Hepatocyte (in vitro differentiated cells): ENCODE results near the gene TBC1D5. TPM values are rescaled to one million over a fixed set of nuclear protein-coding genes. Genes with fewer than 3 reads are reported as not detected.

Source experiments
- DNase-seq: peaks from one replicate; pipeline ENCODE4 v3.0.0-alpha.2; 2016; ENCODE audit warnings: low spot score
- H2AFZ ChIP-seq: fragments of 200-600 bp; sonication (generic); 2 replicates; pipeline ENCODE4 v1.6.0; 2016; ENCODE audit warnings: antibody characterized with exemption, mild to moderate bottlenecking
- H3K27ac ChIP-seq: fragments of 200-600 bp; sonication (generic); 2 replicates; pipeline ENCODE4 v1.5.1; 2016; ENCODE audit warnings: mild to moderate bottlenecking
- H3K27me3 ChIP-seq: fragments of 200-600 bp; sonication (generic); 2 replicates; pipeline ENCODE4 v1.6.1; 2016
- H3K36me3 ChIP-seq: fragments of 200-600 bp; sonication (generic); replicated peaks from 2 replicates; pipeline ENCODE4 v1.5.1; 2016; ENCODE audit warnings: low read depth; ENCODE audit not compliant: insufficient read depth
- H3K4me1 ChIP-seq: fragments of 200-600 bp; sonication (generic); 2 replicates; pipeline ENCODE4 v1.5.1; 2016; ENCODE audit warnings: mild to moderate bottlenecking, moderate library complexity; ENCODE audit not compliant: insufficient read depth
- H3K4me2 ChIP-seq: fragments of 200-600 bp; sonication (generic); 2 replicates; pipeline ENCODE4 v1.6.0; 2016
- H3K4me3 ChIP-seq: fragments of 200-600 bp; sonication (generic); 2 replicates; pipeline ENCODE4 v1.5.1; 2016; ENCODE audit warnings: mild to moderate bottlenecking
- H3K79me2 ChIP-seq: fragments of 200-600 bp; sonication (generic); 2 replicates; pipeline ENCODE4 v1.6.0; 2017; ENCODE audit warnings: mild to moderate bottlenecking
- H3K9me2 ChIP-seq: fragments of 200-600 bp; sonication (generic); replicated peaks from 2 replicates; pipeline ENCODE4 v1.6.0; 2017; ENCODE audit warnings: mild to moderate bottlenecking; ENCODE audit not compliant: insufficient read depth
- H3K9me3 ChIP-seq: fragments of 200-600 bp; sonication (generic); 2 replicates; pipeline ENCODE4 v1.5.1; 2016; ENCODE audit warnings: low read depth, mild to moderate bottlenecking
- H4K20me1 ChIP-seq: fragments of 200-600 bp; sonication (generic); 2 replicates; pipeline ENCODE4 v1.6.0; 2016; ENCODE audit warnings: mild to moderate bottlenecking; ENCODE audit not compliant: insufficient read depth, poor library complexity, severe bottlenecking
- CTCF ChIP-seq: fragments of 200-600 bp; sonication (generic); IDR thresholded peaks from 2 replicates; pipeline ENCODE4 v1.5.1; 2016; ENCODE audit warnings: antibody characterized with exemption, mild to moderate bottlenecking; ENCODE audit not compliant: poor library complexity
- EZH2 ChIP-seq: fragments of 200-600 bp; sonication (generic); IDR thresholded peaks from 2 replicates; pipeline ENCODE4 v1.6.1; 2016; ENCODE audit warnings: antibody characterized with exemption, mild to moderate bottlenecking, borderline replicate concordance
- EZH2phosphoT487 ChIP-seq: fragments of 200-600 bp; sonication (generic); IDR thresholded peaks from one replicate; pipeline ENCODE4 v1.6.1; 2018; ENCODE audit warnings: antibody characterized with exemption, mild to moderate bottlenecking, low read depth, moderate library complexity; ENCODE audit not compliant: unreplicated experiment, severe bottlenecking
- WGBS: methylation state at CpG from one replicate; pipeline ENCODE4 v1.1.6; 2016; ENCODE audit warnings: low lambda C conversion rate; ENCODE audit errors: missing lambda C conversion rate; 5-methylcytosine and 5-hydroxymethylcytosine counted together
- polyA plus RNA-seq: library from polyadenylated mRNA; unstranded; fragments of >200 nt; fragmentation: Nextera tagmentation; extraction: Ambion mirVana; gene quantifications from 2 replicates; pipeline ENCODE4 v1.2.1, GENCODE V29; 2016
- total RNA-seq: library from RNA; depleted of rRNA; stranded (reverse); fragments of >200 nt; gene quantifications from 2 replicates; pipeline ENCODE4 v1.2.3, GENCODE V29; 2014

The TBC1D5 gene
- total and polyA plus RNA-seq, 2 experiments from 2014 or later = 17.0 to 64.2 TPM

DNA sequence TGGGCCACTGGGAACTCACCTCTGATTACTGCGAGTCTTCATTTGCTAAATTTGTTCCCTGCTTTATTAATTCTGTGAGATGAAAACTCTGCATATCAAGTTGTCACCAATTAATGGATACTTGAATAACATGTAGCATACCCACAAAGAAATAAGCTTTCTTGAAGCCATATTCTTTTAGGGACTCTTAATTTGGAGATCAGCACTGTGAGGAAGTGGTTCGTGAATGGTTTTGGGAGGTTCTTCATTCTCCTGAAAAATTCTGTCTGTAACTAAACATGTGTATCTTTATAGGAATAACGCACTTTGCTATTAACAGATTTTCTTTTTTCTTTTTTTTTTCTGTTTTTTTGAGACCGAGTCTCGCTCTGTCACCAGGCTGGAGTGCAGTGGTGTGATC lies 19.1 kb upstream of the TBC1D5 start:
- no peaks in the 10 kb centered on the region for H3K9me3 ChIP-seq
- no peak for TF ChIP-seq EZH2
- no peak overlapping the region for H3K4me3 ChIP-seq
- no peaks in the 10 kb centered on the region for H3K27me3 ChIP-seq
- no peaks in the 10 kb centered on the region for H3K36me3 ChIP-seq
- H3K79me2 ChIP-seq = no peaks in the 10 kb centered on the region
- H4K20me1 ChIP-seq = no peaks in the 10 kb centered on the region
- H3K4me1 ChIP-seq = no peaks in the 10 kb centered on the region
- no peak for DNase-seq
- H2AFZ ChIP-seq = no peak overlapping the region
- H3K4me2 ChIP-seq = no peak overlapping the region
- H3K9me2 ChIP-seq = no peaks in the 10 kb centered on the region
- WGBS = 94% methylated on average over 5 of the region's 5 CpGs
- no peak overlapping the region for H3K27ac ChIP-seq

DNA sequence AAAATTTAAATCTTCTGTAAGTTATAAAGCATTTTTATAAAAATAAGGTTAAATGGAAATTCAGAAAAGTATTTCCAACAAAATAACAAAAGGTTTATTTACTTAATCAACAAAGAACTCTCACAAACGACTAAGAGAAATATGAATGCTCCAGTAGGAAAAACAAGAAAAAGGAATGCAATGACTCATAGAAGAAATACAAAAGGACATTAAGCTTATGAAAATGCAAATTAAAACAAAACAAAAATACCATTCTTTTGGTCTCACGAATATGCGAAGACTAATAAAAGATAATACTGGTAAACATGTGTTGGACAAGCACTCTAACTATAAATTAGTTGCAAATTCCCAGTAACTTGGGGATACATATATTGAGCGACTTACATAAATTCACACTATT lies 17.5 kb upstream of the TBC1D5 start:
- no peaks in the 10 kb centered on the region for H3K4me1 ChIP-seq
- no peak overlapping the region for H3K4me2 ChIP-seq

GRCh38 chr3:17755836-17756235 lies 13.4 kb upstream of the TBC1D5 start:
- WGBS = 97% methylated on average over 1 of the region's 1 CpG
- H3K4me1 ChIP-seq = no peaks in the 10 kb centered on the region
- H4K20me1 ChIP-seq = no peaks in the 10 kb centered on the region
- H3K79me2 ChIP-seq = no peaks in the 10 kb centered on the region
- no peaks in the 10 kb centered on the region for H3K9me2 ChIP-seq
- H3K4me3 ChIP-seq = no peak overlapping the region
- no peaks in the 10 kb centered on the region for H3K9me3 ChIP-seq
- no peak for DNase-seq
- H2AFZ ChIP-seq = no peak overlapping the region
- no peaks in the 10 kb centered on the region for H3K27me3 ChIP-seq
- no peaks in the 10 kb centered on the region for H3K36me3 ChIP-seq
- H3K4me2 ChIP-seq = no peak overlapping the region
- H3K27ac ChIP-seq = no peak overlapping the region
- TF ChIP-seq EZH2phosphoT487 (no peak), CTCF (no peak), EZH2 (no peak)

More for the DNA sequence above, 17.5 kb upstream of the TBC1D5 start:
- Histone ChIP-seq H4K20me1 (no peaks in the 10 kb centered on the region), H3K27me3 (no peaks in the 10 kb centered on the region), H3K79me2 (no peaks in the 10 kb centered on the region), H3K27ac (no peak overlapping the region), H3K9me3 (no peaks in the 10 kb centered on the region), H3K4me3 (no peak overlapping the region), H3K36me3 (no peaks in the 10 kb centered on the region), H3K9me2 (no peaks in the 10 kb centered on the region), H2AFZ (no peak overlapping the region)
- 84% methylated on average over 4 of the region's 4 CpGs for whole genome bisulfite sequencing
- TF ChIP-seq CTCF = no peak
- no peak for TF ChIP-seq EZH2phosphoT487
- no peak for TF ChIP-seq EZH2
- no peak for DNase-seq

- Histone ChIP-seq H3K36me3 (no peaks in the 10 kb centered on the region), H2AFZ (no peak overlapping the region), H3K27ac (no peak overlapping the region), H3K9me2 (no peaks in the 10 kb centered on the region), H3K9me3 (no peaks in the 10 kb centered on the region), H3K4me2 (no peak overlapping the region), H4K20me1 (no peaks in the 10 kb centered on the region), H3K4me1 (no peaks in the 10 kb centered on the region), H3K4me3 (no peak overlapping the region), H3K27me3 (no peaks in the 10 kb centered on the region), H3K79me2 (no peaks in the 10 kb centered on the region)
- DNase-seq = no peak
- TF ChIP-seq CTCF (no peak), EZH2phosphoT487 (no peak), EZH2 (no peak)
- WGBS = 96% methylated on average over 1 of the region's 1 CpG
These were observed 11.2 kb upstream of the TBC1D5 start for GRCh38 chr3:17753632-17753992.
